Ecto neural progenitor cell (in vitro differentiated cells): ENCODE measurements around the gene RNF135.
A peak's percentile ranks its signal among the peaks of the same experiment; 100 is the strongest.
"Not testable (repeated sequence)": the region's sequence is repeated elsewhere in the genome, so short reads cannot be mapped to it uniquely, and the experiment has no call there.

Experiments used
- DNase-seq: peaks from one replicate; pipeline ENCODE4 v3.0.0-alpha.2; 2018; ENCODE audit warnings: low spot score

RNF135 gene

GRCh38 chr17:31003225-31003866, 32.5 kb downstream of the RNF135 start:
- DNase-seq: no peak

GRCh38 chr17:31004160-31004559, 33.3 kb downstream of the RNF135 start:
- DNase-seq: no peak

- no peak for DNase-seq
Measured at GRCh38 chr17:31007695-31008373, 37.0 kb downstream of the RNF135 start.

GRCh38 chr17:31008374-31009041, 37.7 kb downstream of the RNF135 start:
- DNase-seq: peak; percentile 87

- DNase-seq: not testable (repeated sequence)
Measured at GRCh38 chr17:31009042-31009702, 38.3 kb downstream of the RNF135 start.

- DNase-seq: not testable (repeated sequence)
Measured at GRCh38 chr17:31010014-31010413, 39.2 kb downstream of the RNF135 start.

- DNase-seq: no peak
Measured at GRCh38 chr17:31013844-31014243, 43.0 kb downstream of the RNF135 start.

GRCh38 chr17:31015639-31016038, 44.8 kb downstream of the RNF135 start:
- no peak for DNase-seq

- no peak for DNase-seq
Measured at GRCh38 chr17:31019004-31019403, 48.2 kb downstream of the RNF135 start.

- DNase-seq: not testable (repeated sequence)
Measured at GRCh38 chr17:31023171-31023570, 52.3 kb downstream of the RNF135 start.

GRCh38 chr17:31031841-31032240, 61.0 kb downstream of the RNF135 start:
- peak; percentile 36 for DNase-seq

- DNase-seq: not testable (repeated sequence)
Measured at GRCh38 chr17:31035611-31036010, 64.8 kb downstream of the RNF135 start.

GRCh38 chr17:31040837-31041236, 70.0 kb downstream of the RNF135 start:
- DNase-seq: not testable (repeated sequence)

GRCh38 chr17:31042378-31042777, 71.5 kb downstream of the RNF135 start:
- DNase-seq: peak; percentile 41

- not testable (repeated sequence) for DNase-seq
Measured at GRCh38 chr17:31046856-31047425, 76.1 kb downstream of the RNF135 start.

- DNase-seq: peak; percentile 23
Measured at GRCh38 chr17:31048142-31048541, 77.3 kb downstream of the RNF135 start.

- no peak for DNase-seq
Measured at GRCh38 chr17:31048780-31049179, 77.9 kb downstream of the RNF135 start.
